Measurements from ENCODE around the gene TRIM31.

The TRIM31 gene

GRCh38 chr6:30071081-30071818 lies 41.6 kb downstream of the TRIM31 start:
- H3K27me3 ChIP-seq (replicated peaks; ENCODE audit: insufficient read depth, low read length), result peaks cover 16% of the 10 kb centered on the region
- H4K20me1 ChIP-seq (ENCODE audit: insufficient read depth, low read length), result no peaks in the 10 kb centered on the region
- no peaks in the 10 kb centered on the region for H3K9me3 ChIP-seq (replicated peaks; ENCODE audit: insufficient read depth, low read length)
- H3K4me2 ChIP-seq (ENCODE audit: low read depth, low read length), result no peak overlapping the region
- no peak for DNase-seq
- no peak overlapping the region for H3K27ac ChIP-seq (ENCODE audit: low read length)
- H3K4me1 ChIP-seq (ENCODE audit: low read length), result peaks cover 4% of the 10 kb centered on the region; the same call in 1 of the 2 replicates
- H3K36me3 ChIP-seq (replicated peaks; ENCODE audit: insufficient read depth, low read length), result no peaks in the 10 kb centered on the region
- TF ChIP-seq EZH2 (optimal IDR thresholded peaks at IDR 0.05; ENCODE audit: low read depth, low read length) (no peak), EZH2phosphoT487 (IDR thresholded peaks at IDR 0.05; ENCODE audit: low read length) (no peak), CTCF (IDR thresholded peaks at IDR 0.05; ENCODE audit: low read length) (no peak)
- no peak overlapping the region for H3K4me3 ChIP-seq (ENCODE audit: low read length)
- peaks cover 13% of the 10 kb centered on the region for H3K79me2 ChIP-seq (ENCODE audit: low read length)
- H2AFZ ChIP-seq (ENCODE audit: low read length), result no peak overlapping the region
- H3F3A ChIP-seq (ENCODE audit: insufficient read depth, low read length), result peaks cover 5% of the 10 kb centered on the region
- no peaks in the 10 kb centered on the region for H3K9me2 ChIP-seq (replicated peaks; ENCODE audit: insufficient read depth, low read length)
- H3K9ac ChIP-seq (ENCODE audit: low read length), result no peak overlapping the region

- TF ChIP-seq CTCF (IDR thresholded peaks at IDR 0.05; ENCODE audit: low read length) (no peak), EZH2 (optimal IDR thresholded peaks at IDR 0.05; ENCODE audit: low read depth, low read length) (no peak), EZH2phosphoT487 (IDR thresholded peaks at IDR 0.05; ENCODE audit: low read length) (no peak)
- peaks cover 18% of the 10 kb centered on the region for H3K79me2 ChIP-seq (ENCODE audit: low read length)
- H3K9me2 ChIP-seq (replicated peaks; ENCODE audit: insufficient read depth, low read length), result no peaks in the 10 kb centered on the region
- no peaks in the 10 kb centered on the region for H4K20me1 ChIP-seq (ENCODE audit: insufficient read depth, low read length)
- no peaks in the 10 kb centered on the region for H3K27me3 ChIP-seq (replicated peaks; ENCODE audit: insufficient read depth, low read length)
- peak overlapping the region; percentile 54 for H2AFZ ChIP-seq (ENCODE audit: low read length)
- H3K9ac ChIP-seq (ENCODE audit: low read length), result peak overlapping the region; percentile 64
- H3K4me1 ChIP-seq (ENCODE audit: low read length), result peaks cover 10% of the 10 kb centered on the region; the same call in 1 of the 2 replicates
- DNase-seq, result no peak
- H3K27ac ChIP-seq (ENCODE audit: low read length), result peak overlapping the region; percentile 86; the same call in 1 of the 2 replicates
- no peaks in the 10 kb centered on the region for H3K9me3 ChIP-seq (replicated peaks; ENCODE audit: insufficient read depth, low read length)
- peak overlapping the region; percentile 73 for H3K4me3 ChIP-seq (ENCODE audit: low read length)
- no peaks in the 10 kb centered on the region for H3K36me3 ChIP-seq (replicated peaks; ENCODE audit: insufficient read depth, low read length)
- H3K4me2 ChIP-seq (ENCODE audit: low read depth, low read length), result peak overlapping the region; percentile 63
- H3F3A ChIP-seq (ENCODE audit: insufficient read depth, low read length), result peaks cover 13% of the 10 kb centered on the region
Measured at GRCh38 chr6:30067460-30068139, 45.3 kb downstream of the TRIM31 start.

- Histone ChIP-seq H3F3A (ENCODE audit: insufficient read depth, low read length) (peaks cover 13% of the 10 kb centered on the region), H3K27me3 (replicated peaks; ENCODE audit: insufficient read depth, low read length) (no peaks in the 10 kb centered on the region), H3K9me3 (replicated peaks; ENCODE audit: insufficient read depth, low read length) (no peaks in the 10 kb centered on the region), H3K9me2 (replicated peaks; ENCODE audit: insufficient read depth, low read length) (no peaks in the 10 kb centered on the region), H3K36me3 (replicated peaks; ENCODE audit: insufficient read depth, low read length) (no peaks in the 10 kb centered on the region), H3K79me2 (ENCODE audit: low read length) (peaks cover 22% of the 10 kb centered on the region), H2AFZ (ENCODE audit: low read length) (peak within 1 kb of the TSS; percentile 94), H3K27ac (ENCODE audit: low read length) (peak within 1 kb of the TSS; percentile 86), H3K4me3 (ENCODE audit: low read length) (peak within 1 kb of the TSS; percentile 73), H3K4me1 (ENCODE audit: low read length) (peaks cover 14% of the 10 kb centered on the region), H3K4me2 (ENCODE audit: low read depth, low read length) (peak within 1 kb of the TSS; percentile 83), H3K9ac (ENCODE audit: low read length) (peak within 1 kb of the TSS; percentile 68), H4K20me1 (ENCODE audit: insufficient read depth, low read length) (no peaks in the 10 kb centered on the region)
- TF ChIP-seq EZH2 (optimal IDR thresholded peaks at IDR 0.05; ENCODE audit: low read depth, low read length), result no peak
- DNase-seq, result peak; percentile 98
Measured at GRCh38 chr6:30066577-30067459, 46.1 kb downstream of the TRIM31 start, which contains the start of gene PPP1R11. Gene PPP1R11, plus strand, starts transcription at chr6:30067198. Its CDS starts 213 bp downstream, at chr6:30067411.
